Measurements from ENCODE around the gene DHCR24.

Gene DHCR24

DNA sequence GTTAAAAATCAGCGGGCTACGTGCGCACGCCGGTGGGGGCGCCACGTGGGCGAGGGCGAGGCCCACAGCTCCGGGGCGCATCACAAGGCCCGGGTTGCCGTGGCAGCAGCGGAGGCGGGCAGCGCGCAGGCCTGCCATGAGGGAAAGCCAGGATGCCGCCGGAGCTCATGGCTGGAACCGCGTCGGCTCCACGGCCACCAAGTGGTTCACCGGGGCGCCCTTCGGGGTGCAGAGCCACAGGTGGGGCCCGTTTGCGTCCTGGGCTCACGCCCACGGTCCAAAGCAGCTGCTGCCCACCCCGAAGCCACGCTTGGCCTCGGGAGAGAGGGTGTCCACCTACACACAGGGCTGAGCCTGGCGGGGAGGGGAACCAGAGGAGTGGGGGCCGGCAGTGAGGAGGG is 81.0 kb downstream of the DHCR24 start:
- Histone ChIP-seq H3K27me3 (ENCODE audit: control insufficient read depth, insufficient read depth, low read length) (no peaks in the 10 kb centered on the region), H3K79me2 (no peaks in the 10 kb centered on the region), H3K4me2 (ENCODE audit: low read length) (no peak overlapping the region), H3K4me3 (ENCODE audit: low read depth, low read length) (no peak overlapping the region), H3K9ac (no peak overlapping the region), H3K4me1 (no peaks in the 10 kb centered on the region), H3K9me3 (ENCODE audit: control insufficient read depth, low read length) (no peaks in the 10 kb centered on the region), H3K27ac (no peak overlapping the region), H3K36me3 (ENCODE audit: control insufficient read depth, insufficient read depth, low read length) (no peaks in the 10 kb centered on the region), H2AFZ (no peak overlapping the region)
- TF ChIP-seq, protein P1, sequence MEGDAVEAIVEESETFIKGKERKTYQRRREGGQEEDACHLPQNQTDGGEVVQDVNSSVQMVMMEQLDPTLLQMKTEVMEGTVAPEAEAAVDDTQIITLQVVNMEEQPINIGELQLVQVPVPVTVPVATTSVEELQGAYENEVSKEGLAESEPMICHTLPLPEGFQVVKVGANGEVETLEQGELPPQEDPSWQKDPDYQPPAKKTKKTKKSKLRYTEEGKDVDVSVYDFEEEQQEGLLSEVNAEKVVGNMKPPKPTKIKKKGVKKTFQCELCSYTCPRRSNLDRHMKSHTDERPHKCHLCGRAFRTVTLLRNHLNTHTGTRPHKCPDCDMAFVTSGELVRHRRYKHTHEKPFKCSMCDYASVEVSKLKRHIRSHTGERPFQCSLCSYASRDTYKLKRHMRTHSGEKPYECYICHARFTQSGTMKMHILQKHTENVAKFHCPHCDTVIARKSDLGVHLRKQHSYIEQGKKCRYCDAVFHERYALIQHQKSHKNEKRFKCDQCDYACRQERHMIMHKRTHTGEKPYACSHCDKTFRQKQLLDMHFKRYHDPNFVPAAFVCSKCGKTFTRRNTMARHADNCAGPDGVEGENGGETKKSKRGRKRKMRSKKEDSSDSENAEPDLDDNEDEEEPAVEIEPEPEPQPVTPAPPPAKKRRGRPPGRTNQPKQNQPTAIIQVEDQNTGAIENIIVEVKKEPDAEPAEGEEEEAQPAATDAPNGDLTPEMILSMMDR (IDR thresholded peaks at IDR 0.05): no peak

DNA sequence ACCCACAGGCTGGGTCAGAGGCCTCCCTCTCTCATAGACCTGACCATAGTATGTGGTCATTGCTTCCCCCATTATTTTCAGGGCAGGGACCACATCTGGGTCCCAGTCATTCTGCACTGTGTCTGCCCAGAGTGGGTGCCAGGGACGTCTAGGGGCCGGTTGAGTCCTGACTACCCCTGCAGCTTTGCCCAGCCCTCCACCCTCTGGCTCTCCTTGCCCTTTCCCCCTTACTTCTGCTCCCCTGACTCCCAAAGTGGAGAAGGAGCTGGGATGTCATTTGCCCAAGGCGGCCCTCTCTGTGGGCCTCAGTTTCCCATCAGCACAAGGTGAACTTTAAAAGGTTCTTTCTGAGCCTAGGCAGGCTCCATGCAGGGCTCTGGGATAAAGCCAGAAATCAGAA is 81.5 kb downstream of the DHCR24 start:
- Histone ChIP-seq H3K4me2 (ENCODE audit: low read length) (no peak overlapping the region), H3K9me3 (ENCODE audit: control insufficient read depth, low read length) (no peaks in the 10 kb centered on the region), H2AFZ (no peak overlapping the region)

DNA sequence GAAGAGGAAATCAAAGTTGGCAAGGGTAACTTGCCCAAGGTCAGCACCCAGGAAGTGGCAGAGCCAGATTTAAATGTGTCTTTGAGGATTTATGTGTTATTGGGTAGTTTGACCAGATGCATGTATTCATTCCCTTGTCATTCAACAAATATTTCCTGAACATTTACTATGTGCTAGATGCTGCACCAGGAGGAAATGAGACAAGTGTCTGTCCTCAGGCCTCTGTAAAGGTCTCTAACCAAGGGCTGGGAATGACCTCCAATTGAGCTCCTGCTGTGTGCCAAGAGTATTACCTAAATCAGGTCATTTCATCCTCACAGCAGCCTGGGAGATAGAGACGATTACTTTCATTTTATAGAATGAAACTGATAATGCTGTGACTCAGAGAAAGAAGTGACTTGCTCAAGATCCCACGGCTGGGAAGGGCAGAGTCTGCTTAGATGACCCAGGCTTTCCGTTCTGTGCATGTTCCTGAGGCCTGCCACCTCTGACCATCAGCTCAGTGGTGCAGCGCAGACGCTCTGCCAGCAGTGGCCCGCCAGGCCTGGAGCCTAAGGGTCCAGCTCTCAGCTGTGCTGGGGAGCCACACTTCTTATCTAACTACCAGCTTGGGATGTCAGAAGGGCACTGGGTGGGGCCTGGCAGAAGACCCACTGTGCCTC is 82.4 kb downstream of the DHCR24 start:
- Histone ChIP-seq H3K4me1 (no peaks in the 10 kb centered on the region), H3K27ac (no peak overlapping the region), H3K9me3 (ENCODE audit: control insufficient read depth, low read length) (no peaks in the 10 kb centered on the region), H2AFZ (no peak overlapping the region), H3K4me2 (ENCODE audit: low read length) (no peak overlapping the region), H3K79me2 (no peaks in the 10 kb centered on the region), H3K9ac (no peak overlapping the region), H3K36me3 (ENCODE audit: control insufficient read depth, insufficient read depth, low read length) (no peaks in the 10 kb centered on the region), H3K27me3 (ENCODE audit: control insufficient read depth, insufficient read depth, low read length) (no peaks in the 10 kb centered on the region), H3K4me3 (ENCODE audit: low read depth, low read length) (no peak overlapping the region)
- TF ChIP-seq, protein P1 (IDR thresholded peaks at IDR 0.05): no peak

More for the DNA sequence above, 81.5 kb downstream of the DHCR24 start:
- TF ChIP-seq, protein P1 (IDR thresholded peaks at IDR 0.05): no peak
- Histone ChIP-seq H3K27me3 (ENCODE audit: control insufficient read depth, insufficient read depth, low read length) (no peaks in the 10 kb centered on the region), H3K9ac (no peak overlapping the region), H3K79me2 (no peaks in the 10 kb centered on the region), H3K27ac (no peak overlapping the region), H3K36me3 (ENCODE audit: control insufficient read depth, insufficient read depth, low read length) (no peaks in the 10 kb centered on the region), H3K4me3 (ENCODE audit: low read depth, low read length) (no peak overlapping the region), H3K4me1 (no peaks in the 10 kb centered on the region)

DNA sequence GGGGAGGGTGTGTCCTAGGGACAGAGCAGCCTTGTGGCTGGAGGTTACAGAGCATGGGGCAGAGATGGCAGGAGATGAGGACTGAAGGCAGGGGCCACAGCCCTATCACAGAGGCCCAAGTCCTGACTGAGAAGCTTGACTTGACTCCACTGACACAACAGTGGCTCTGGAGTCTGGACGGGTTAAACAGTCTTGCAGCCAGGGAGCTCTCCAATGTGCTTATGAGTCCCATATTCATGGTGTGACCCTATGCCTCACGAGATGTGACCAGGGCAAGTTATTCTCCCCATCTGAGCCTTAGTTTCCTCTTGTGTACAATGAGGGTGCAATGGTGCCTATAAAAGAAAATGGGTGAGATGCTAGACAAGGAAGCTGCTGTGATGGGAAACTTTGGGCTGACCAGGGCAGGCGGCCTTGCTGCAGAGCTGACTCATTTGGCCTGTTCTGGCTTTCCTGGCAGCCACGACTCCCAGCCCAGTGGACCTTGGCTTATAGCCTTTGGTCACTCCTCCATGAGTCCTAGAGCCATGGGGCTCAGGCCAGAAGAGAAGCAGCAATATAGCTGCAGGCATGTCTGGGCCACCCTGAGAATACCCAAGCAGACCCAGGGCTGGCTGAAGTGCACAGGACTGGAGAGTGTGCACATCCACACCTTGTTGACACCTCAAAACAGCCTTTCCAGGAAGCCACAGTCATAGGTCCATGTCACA is 83.1 kb downstream of the DHCR24 start:
- H3K4me1 ChIP-seq: no peaks in the 10 kb centered on the region
- H3K27ac ChIP-seq: no peak overlapping the region
- H3K4me2 ChIP-seq (ENCODE audit: low read length): no peak overlapping the region
- no peaks in the 10 kb centered on the region for H3K9me3 ChIP-seq (ENCODE audit: control insufficient read depth, low read length)
- no peak overlapping the region for H3K4me3 ChIP-seq (ENCODE audit: low read depth, low read length)
- TF ChIP-seq, protein P1 (IDR thresholded peaks at IDR 0.05): no peak
- no peaks in the 10 kb centered on the region for H3K27me3 ChIP-seq (ENCODE audit: control insufficient read depth, insufficient read depth, low read length)
- H3K9ac ChIP-seq: no peak overlapping the region
- no peak overlapping the region for H2AFZ ChIP-seq
- H3K36me3 ChIP-seq (ENCODE audit: control insufficient read depth, insufficient read depth, low read length): no peaks in the 10 kb centered on the region
- H3K79me2 ChIP-seq: no peaks in the 10 kb centered on the region
